ENCODE results near the gene SHF.

SHF gene

GRCh38 chr15:45122719-45123118 lies 65.0 kb downstream of the SHF start:
- DNase-seq (ENCODE audit: low read depth), result no peak

GRCh38 chr15:45121706-45122417 lies 65.9 kb downstream of the SHF start:
- peak; percentile 47 for DNase-seq (ENCODE audit: low read depth)

- no peak for DNase-seq (ENCODE audit: low read depth)
Measured at GRCh38 chr15:45121020-45121419, 66.7 kb downstream of the SHF start.

GRCh38 chr15:45120081-45120972 lies 67.4 kb downstream of the SHF start:
- DNase-seq (ENCODE audit: low read depth), result no peak

- DNase-seq (ENCODE audit: low read depth), result no peak
Measured at GRCh38 chr15:45118996-45119395, 68.8 kb downstream of the SHF start.

GRCh38 chr15:45118131-45118588 lies 69.6 kb downstream of the SHF start:
- DNase-seq (ENCODE audit: low read depth), result peak; percentile 82

GRCh38 chr15:45117308-45118130 lies 70.2 kb downstream of the SHF start:
- DNase-seq (ENCODE audit: low read depth), result no peak

Data from fibroblast of gingiva (primary cell).